Left cardiac atrium (tissue), 4 donors: ENCODE data around the gene WAPL. TPM values are rescaled to one million over a fixed set of nuclear protein-coding genes. Genes with fewer than 3 reads are reported as not detected.
"Not testable (repeated sequence)": the region's sequence is repeated elsewhere in the genome, so short reads cannot be mapped to it uniquely, and the experiment has no call there.

Experiments used
- ATAC-seq, 2 donors: fragments of 200-7000 bp; cut with Tn5 transposase; one replicate each; pipeline ENCODE4 v1.9.1; 2020; ENCODE audit warnings: mild to moderate bottlenecking in 2 of 2, moderate library complexity in 2 of 2
- DNase-seq: peaks from one replicate; pipeline ENCODE4 v3.0.0-alpha.2; 2020
- intact Hi-C, 2 donors: fragments of 100-400 bp; cut with DNase I; formaldehyde crosslinking; loops; one replicate each; pipeline versions ENCODE4 v1.14.1 to v1.15.1; 2022 to 2023
- total RNA-seq, 2 donors: library from RNA; stranded (reverse); fragmentation: NEBNext Ultra II Directional; extraction: Animal tissue kit (Norgen Biotek cat#: 25700); gene quantifications; one replicate each; pipeline ENCODE4 v1.2.1, GENCODE V29; 2021
- donor health status: DM: no; HTN: yes; CAD: no.
- donor health status: DM: no; HTN: yes; CAD: no; lungs with severe emphysema.
- donor health status: DM: yes; HTN: yes; CAD: no.
- donor health status: Dilated cardiomyopathy.

WAPL gene
- total RNA-seq, 2 donors from 2014 or later = 20.4 to 25.1 TPM

DNA sequence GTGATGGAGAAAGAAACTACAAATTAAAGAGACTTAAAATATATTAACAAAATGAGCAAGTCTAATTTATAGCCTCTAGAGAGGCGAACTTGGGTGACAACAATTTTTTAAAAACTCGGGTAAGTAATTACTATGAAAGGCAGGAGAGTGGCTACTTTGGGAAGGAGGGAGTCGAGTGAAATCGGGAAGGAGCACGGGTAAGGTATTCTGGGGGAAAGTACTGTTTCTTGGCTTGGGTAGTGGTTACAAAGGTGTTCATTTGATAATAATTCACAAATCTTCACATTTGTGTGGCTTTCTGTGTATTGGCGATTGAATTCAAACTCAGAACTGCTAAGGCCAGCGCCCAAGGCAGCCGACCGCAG lies 122.1 kb downstream of the WAPL start:
- ATAC-seq = no peak
- no peak for DNase-seq
- intact Hi-C loops = loop anchor here in 1 of 2 donors (5.0 kb wide), 1 partner anchor 188 kb away; no protein-coding TSS in a partner anchor

DNA sequence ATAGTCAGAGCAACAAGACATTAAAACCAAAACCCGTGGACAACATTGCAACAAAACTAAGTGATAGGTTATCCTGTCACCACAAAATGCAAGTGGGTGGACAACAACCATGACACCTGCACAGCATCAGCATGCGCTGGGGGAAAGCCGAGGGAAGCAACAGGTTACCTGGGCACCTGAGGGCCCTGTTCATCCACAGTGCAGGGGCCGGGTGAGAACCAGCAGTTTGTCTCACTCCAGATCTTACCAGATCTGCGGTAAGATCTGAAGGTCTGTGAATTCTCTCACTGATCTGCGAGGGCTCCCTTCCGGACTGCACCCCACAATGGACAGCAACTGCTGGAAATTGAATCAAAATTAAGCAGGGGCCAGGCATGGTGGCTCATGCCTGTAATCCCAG lies 124.5 kb downstream of the WAPL start:
- no peak for ATAC-seq
- DNase-seq = no peak
- intact Hi-C loops = loop anchor here in 1 of 2 donors (5.0 kb wide), 1 partner anchor 190 kb away; no protein-coding TSS in a partner anchor

DNA sequence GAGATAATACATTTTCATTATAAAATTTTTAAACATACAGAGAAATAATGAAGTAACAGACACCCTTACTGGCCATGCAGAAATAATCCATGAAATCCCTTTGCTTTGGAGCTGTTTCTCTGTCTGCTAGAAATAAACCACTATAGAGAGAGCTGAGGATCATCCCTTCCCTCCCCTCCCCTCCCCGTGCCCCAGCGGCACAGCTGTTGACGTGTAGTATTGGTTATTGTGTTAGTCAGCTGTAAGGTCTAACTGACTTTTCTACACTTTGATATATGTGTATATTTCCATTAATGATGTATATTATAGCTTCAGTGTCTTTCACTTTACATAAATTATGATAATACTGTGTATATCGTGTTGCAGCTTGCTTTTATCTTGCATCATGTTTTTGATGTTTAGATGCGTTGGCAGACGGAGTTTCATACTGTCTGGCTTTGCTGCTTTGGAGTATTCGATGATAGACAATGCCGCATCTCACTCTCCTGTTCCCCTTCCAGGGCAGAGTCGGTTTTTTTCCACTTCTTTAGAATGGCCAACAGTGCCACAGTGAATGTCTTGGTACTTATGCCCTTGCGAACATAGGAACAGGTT lies 127.6 kb downstream of the WAPL start:
- ATAC-seq (no peak), DNase-seq (no peak)
- intact Hi-C loops = no loop called here

DNA sequence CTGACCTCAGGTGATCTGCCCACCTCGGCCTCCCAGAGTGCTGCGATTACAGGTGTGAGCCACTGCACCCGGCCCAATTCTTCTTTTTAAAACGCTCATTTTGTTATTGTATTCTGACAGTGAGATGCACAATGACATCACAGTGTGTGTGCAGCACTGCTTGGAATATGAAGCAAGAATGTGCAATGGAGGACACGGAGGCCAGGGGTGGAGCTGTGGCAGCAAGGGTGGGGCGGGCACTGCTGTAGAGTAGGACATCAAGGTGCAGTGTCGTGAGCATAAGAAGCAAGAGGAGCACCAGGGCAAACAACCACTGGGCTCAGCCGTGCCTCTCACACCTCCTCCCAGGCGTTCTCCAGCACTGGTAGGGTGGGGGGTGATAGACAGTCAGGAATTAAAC lies 128.2 kb downstream of the WAPL start:
- DNase-seq (no peak), ATAC-seq (no peak)
- intact Hi-C loops = no loop called here

DNA sequence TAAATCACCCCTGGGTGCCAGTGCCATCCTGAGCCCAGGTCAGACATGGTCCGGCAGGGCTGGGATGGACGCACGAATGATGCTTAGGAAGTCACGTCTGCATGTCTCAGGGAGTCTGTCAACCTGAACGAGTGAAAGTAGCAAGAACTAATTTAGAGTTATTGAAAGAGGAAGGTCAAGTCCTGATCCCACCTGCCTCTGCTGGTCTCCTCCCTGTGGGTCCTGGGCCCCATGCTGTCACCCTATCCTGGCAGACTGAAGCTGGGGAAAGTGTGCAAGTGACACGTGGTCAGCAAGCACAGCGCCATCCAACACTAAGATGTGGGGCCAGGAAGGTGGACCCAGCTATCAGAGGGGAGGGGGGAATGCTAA lies 128.9 kb downstream of the WAPL start:
- no peak for ATAC-seq
- no peak for DNase-seq
- intact Hi-C loops = no loop called here

DNA sequence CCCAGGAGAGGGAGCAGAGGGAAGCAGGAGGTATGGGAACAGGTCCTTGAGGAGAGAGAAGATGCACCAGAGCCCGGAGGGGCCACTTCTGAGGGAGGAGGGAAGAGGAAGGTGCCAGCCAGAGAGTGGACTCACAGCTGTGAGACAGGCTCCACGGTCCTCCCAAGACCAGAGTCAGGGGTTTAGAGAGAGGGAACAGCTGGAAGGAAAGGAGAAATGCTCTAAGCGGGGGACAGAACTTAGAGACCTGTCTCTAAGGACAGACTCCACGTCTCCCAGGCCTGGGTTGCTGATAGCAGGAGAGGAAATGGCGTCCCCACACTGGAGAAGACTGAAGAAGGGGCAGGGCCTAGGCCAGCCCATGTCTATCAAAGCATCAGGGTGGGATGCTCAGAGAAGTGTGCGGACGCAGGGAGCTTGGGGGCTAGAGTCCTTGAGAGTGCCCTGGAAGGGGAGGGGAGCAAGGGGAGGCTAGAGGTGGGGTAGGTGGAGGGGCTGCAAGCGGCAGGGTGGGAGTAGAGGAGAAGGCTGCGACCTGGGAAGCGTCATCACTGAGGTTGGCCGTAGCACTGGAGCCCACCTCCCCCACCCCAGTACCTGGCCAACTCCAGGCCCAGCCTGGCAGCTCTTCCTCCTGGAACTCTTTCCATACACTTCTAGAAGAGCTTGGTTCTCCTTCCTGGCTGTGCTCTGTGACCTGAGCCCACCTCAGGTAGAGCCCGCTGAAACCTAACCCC lies 129.4 kb downstream of the WAPL start:
- no peak for ATAC-seq
- DNase-seq = no peak
- intact Hi-C loops = no loop called here

DNA sequence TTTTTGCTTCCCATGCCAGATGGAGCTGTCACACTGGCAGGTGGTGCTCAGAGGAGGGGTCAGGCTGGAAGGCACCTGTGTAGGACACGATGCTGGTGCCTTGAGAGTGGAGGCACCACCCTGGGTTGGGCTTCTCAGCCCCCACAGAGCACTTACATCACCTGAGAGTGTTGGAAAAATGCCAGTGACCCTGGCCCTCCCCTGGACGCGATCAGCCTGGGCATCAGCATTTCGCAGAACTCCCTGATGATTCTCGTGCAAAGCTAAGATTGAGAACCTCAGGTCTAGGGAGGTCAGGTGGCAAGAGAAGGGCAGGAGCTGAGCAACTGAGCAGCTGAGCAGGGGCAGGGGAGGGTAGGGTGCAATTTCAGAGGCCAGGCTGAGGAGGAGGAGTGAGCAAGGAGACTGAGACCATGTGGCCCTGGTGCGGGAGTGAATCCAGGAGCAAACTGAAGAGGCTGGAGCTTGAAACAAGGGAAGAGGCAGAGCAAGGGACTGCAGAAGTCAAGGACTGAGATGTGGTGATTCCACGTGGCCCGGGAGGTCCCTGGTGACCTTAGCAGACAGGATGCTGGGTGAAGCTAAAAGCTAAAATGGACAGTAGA lies 130.3 kb downstream of the WAPL start:
- ATAC-seq = no peak
- no peak for DNase-seq
- intact Hi-C loops = no loop called here

DNA sequence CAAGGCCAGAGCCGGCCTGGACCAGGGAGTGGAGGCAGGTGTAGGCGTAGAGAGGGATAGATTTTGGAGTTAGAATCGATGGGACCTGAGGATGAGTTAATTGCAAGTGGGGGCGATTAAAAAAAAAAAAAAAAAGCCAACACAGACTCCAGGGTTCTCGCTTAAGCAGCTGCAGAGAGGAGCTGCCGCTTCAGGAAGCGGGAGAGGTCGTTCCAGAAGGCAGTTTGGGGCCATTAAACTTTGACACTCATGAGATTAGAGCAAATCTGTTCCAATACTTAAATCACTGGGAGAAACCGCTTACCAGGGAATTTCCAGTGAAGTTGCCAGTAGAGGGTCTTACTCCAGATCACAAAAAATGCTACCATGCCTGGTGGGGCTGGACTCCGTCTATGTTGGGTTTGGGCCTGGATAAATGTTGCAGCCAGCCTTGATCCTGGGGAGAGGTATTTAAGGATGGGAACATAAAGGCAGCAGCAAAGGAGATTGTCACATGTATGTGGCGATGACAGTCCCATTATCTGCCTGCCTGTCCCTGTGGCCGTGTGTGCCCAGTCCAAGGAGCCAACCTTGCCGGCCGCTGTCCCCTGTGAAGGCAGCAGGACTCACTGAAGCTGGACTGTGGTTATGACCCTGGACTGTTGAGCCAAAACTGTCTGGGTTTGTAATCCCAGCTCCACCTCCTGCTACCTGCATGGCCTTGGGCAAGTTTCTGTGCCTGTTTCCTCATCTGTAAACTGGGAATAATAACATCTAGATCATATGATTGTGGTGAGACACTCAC lies 131.1 kb downstream of the WAPL start:
- intact Hi-C loops = no loop called here
- DNase-seq = no peak
- ATAC-seq = no peak

DNA sequence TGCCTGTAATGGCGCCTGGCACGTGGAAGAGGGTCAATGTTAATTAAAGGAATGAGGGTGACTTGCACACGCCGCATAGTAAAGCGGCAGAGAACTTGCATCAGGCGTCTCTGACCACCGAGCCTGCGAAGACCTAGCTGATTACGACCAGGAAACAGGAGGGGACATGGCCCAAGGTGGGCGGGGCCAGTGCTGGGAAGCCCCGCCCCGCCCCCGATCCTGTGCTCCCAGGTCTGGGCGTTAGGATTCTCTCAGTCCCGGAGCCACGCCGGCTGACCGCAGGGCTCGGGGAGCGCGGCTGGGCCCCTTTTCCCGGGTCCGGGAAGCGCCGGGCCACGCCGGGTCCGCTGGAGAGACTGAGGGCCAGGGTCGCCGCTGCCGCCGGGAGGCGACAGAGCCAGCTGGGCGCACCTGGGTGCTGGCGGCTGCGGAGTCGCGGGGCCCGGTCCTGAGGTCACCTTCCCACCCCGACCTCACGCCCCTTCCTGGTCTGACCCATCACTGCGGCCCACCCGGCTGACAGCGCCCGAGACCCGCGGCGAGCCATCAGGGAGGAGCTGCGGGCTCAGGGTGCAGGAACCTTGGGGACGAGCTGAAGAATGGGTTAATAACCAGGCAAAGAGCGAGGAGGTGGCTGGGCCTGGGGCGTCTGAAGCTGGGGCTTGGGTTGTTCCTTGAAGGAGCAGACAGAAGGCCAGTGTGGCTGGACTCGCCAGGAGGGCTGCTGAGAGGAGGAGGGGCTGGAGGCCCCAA lies 132.0 kb downstream of the WAPL start:
- intact Hi-C loops = no loop called here
- ATAC-seq (peak; percentile 57 to 81), DNase-seq (peak; percentile 36)

DNA sequence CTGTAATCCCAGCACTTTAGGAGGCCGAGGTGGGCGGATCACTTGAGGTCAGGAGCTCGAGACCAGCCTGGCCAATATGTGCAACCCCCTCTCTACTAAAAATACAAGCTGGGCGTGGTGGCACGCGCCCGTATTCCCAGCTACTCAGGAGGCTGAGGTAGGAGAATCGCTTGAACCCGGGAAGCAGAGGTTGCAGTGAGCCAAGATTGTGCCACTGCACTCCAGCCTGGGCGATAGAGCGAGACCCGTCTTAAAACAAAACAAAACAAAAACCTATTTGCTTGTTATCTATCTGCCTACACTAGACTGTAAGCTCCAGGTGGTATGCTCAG lies 132.5 kb downstream of the WAPL start:
- DNase-seq, ATAC-seq, intact Hi-C loops: not testable (repeated sequence)

DNA sequence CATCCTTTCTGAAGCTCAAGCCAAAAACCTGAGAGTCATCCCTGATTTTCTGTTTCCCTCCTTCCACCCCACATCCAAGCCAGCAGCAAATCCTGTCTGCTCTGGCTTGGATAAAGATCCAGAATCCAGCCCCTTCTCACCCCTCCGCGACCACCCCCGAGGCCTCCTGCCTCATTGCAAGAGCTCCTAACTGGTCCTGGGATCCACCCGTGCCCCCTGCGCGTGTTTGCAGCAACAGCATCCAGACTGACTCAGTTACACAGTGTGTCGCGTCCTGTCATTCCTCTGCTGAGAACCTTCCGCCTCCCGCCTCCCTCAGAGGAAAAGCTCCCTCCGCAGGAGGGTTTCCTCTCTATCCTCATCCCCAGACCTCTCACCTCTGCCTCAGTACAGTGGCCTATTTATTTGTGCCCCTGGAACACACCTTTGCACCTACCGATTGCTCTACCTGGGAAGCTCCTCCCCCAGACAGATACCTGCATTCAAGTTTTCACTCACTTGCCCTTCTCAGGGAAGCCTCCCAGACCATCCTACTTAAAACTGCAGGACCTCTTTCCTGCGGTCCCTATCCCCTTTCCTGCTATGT lies 133.4 kb downstream of the WAPL start:
- DNase-seq (no peak), ATAC-seq (no peak)
- intact Hi-C loops = no loop called here

DNA sequence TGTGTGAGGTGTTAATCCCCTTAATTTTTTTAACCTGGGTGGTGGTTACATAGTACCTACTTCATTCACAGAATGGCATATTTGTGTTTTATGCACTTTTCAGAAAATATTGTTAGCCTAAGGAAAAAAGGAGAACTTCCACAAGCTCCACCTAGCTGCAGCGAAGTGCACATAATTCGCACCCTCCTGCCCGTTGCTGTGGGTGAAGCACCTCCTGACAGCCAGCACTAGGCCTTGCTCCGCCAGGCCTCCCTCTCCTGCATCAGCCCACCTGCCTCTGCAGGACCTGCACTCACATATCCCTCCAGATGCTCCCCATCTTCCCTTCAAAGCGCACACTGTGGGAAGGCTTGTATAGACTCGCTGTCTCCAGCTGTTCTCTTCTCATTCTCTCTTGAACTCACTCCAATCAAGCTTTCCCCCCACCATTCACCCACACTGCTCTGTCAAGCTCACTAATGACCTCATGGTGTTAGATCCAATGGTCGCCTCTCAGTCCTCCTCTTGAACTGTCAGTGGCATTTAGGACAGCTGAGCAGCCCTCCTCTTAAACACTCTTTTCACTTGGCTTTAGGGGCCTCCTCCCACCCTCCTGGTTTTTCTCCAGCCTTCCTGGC lies 134.3 kb downstream of the WAPL start:
- DNase-seq (no peak), ATAC-seq (no peak)
- intact Hi-C loops = no loop called here

DNA sequence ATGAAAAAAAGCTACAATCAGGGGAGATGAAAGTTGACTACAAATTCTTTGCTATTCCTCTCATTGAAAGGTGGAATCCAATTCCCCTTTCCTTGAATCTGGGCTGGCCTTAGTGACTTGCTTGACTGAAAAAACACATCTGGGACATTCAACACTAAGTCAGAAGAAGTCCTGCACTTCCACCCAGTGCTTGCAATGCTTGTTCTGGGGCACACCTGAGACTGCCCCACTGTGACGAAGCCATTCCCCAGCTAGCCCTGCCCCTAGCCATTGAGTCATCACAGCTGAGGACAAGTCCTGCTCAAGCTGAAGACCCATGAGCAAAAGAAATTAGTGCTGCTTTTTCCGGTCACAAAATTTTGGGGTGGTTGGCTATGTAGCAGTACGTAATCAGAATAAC lies 135.8 kb downstream of the WAPL start:
- intact Hi-C loops = no loop called here

More for the DNA sequence above, 135.8 kb downstream of the WAPL start:
- DNase-seq (no peak), ATAC-seq (no peak)

Other genes with a start within 250 kb of the WAPL start
- gene GRID1, start 155.0 kb downstream of the WAPL start, total RNA-seq = under 1 TPM; 0.52 to 0.59 TPM
- gene OPN4, start 132.8 kb upstream of the WAPL start, total RNA-seq = under 1 TPM; 0.12 to 0.18 TPM
- gene LDB3, start 146.7 kb upstream of the WAPL start, total RNA-seq = 100 to 1,000 TPM; 585 to 779 TPM
- 10 to 100 TPM; 46.2 to 56.8 TPM for gene BMPR1A, start 234.8 kb upstream of the WAPL start, total RNA-seq